ENCODE results near the gene STAG1.
"Not testable (repeated sequence)": the region's sequence is repeated elsewhere in the genome, so short reads cannot be mapped to it uniquely, and the experiment has no call there.

The STAG1 gene

DNA sequence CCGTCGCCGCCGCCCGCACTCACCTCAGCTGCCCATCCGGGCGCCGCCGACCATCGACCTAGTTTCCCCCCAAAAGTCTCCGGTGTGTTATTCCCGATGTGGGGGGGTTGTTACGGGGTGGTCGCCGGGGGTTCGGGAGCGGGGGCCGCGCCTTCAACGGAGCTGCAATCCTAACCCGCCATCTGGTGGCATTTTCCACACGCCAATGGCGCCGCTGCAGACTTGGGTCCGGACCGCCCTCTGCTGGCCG is at the start of gene STAG1:
STAG1 (minus strand) TSS at position 207 of the 250 bp plus-strand sequence. CDS start 121,480 bp downstream, outside the sequence.
- DNase-seq, result no peak

DNA sequence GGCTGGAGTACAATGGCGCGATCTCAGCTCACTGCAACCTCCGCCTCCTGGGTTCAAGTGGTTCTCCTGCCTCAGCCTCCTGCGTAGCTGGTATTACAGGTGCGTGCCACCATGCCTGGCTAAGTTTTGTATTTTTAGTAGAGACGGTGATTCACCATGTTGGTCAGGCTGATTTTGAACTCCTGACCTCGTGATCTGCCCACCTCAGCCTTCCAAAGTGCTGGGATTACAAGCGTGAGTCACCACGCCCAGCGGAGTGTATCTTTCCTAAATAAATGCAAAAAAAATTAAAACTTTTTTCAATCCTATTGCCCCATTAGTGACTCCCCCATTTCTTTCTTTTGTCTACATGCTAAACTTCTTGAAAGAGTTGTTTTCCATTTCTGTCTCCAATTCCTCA is 49.0 kb upstream of the STAG1 start:
- not testable (repeated sequence) for DNase-seq

DNA sequence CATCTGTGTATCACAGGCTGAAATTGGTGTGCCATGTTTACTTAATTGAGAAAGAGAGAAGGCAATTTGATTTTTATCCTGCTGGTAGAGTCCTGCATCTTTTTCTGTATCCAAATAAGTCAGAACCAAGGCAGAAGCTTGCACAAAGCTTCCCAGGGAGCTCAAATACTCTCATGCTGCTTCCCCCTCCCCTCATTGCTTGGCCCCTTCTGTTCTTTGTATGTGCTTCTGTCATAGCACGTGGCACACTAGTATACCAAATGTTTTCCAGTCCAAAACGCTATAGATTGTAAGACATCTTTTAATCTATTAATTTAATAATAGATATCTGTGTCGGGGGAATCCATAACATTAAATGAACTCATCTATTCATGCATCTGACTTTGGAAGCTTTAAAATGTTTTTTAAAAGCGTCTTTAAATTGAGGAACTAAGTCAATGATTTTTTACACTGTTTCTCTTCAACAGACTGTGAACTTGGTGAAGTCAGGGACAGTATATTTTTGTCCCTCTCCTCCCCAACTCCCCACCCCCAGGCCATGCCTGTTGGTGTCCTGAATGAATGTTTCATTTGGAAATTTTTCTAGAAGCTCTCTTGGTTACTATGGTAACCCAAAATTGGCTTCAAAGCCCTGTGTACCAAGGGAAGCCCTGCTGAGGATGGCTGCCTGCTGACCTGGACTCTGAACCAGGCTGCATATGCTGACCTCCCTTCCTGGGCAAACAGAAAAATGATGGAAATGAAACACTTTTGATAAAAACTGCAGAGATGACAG is 40.6 kb upstream of the STAG1 start:
- DNase-seq, result no peak

DNA sequence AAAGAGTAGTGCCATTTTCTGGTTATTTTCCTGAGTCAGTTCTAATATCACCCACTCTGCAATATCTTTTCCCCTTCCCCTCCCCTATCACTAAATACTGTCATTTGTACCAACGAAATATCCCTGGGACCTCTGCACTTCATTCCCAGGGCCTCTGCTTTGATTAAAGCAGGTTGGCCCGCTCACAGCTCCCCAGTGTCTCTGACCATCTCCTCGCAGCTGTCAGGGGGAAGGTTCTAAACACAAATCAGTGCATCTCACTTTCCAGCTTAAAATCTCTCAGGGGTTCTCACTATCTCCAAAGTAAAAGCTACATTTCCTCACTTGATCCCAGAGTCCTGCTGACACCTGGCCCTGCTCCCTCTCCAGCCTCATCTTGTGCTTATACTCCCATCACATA is 38.6 kb upstream of the STAG1 start:
- no peak for DNase-seq

DNA sequence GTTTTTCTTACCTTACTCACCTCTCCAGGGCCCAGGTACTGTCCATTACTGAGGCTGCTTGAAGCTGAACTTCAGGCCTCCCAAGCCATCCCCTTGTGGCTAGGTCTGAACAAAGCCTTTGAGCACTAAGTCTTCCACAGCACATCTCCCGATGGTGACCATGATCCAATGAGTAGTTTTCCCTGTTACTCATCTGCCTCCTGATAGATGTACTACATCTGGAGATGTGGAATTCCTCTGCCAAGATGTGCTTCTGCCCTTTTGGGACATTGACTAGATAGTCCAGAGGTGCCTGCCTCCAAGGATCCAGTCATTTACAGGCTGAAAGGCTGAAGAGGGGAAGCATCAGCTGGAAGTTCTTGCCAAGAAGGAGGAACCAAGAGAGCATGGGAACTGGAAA is 37.8 kb upstream of the STAG1 start:
- DNase-seq, result no peak

DNA sequence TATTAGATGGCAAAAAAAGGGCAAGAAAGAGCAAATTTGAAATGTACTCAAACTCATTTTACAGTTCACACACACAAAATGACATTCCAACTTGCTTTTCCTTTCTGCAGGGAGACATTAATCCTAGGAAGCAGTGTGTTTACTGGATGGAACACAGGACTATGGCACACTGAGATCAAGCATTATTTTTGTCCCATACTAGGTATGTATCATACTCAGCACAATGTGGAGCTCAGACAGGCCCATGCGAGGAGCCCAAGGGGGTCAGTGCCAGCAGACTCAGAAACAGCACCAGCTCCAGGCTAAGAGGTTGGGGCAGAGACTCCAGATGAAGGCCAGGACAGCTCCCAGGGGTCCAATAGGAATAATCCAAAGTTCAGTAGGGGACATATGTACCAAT is 36.0 kb upstream of the STAG1 start:
- DNase-seq, result no peak

DNA sequence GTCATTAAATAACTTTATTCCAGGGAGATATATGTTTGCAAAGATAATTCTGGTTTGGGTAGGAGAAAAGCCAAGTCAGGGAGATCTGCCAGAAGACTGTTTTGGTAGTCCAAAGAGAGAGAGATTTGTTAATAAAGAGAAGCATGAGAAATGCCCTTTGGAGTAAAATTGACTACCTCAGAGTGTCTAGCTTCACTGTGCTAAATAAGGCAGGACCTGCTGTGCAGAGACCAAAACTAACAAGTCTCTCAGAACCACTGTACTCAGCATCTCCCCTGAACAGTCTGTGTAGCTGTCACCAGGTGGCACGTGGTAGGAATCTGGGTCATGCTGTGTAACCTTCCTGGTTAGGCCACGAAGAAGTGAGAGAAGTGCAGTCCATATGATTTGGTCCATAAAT is 35.2 kb upstream of the STAG1 start:
- peak; percentile 21 for DNase-seq

DNA sequence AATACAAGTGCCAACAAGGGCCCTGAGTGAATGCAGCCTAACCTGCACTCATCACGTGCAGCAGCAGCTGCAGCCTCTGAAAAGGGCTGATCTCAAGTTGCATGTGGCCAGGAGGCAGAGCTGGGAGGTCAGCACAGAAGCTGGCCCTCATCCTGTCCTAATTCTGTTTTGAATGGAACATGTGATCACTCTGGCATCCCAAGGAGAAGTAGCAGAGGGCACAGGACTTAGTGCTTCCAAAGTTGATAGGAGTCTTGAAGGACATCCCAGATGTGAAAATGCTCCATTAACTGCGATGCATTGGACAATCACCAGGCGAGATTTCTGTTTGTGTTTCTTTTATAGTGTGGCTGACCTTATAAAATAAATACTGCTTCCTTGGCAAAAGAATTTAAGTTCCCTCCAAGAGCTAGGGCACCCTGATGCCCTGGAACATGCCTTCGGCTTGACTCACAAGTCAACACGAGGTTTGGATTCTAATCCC is 31.6 kb upstream of the STAG1 start:
- no peak for DNase-seq

DNA sequence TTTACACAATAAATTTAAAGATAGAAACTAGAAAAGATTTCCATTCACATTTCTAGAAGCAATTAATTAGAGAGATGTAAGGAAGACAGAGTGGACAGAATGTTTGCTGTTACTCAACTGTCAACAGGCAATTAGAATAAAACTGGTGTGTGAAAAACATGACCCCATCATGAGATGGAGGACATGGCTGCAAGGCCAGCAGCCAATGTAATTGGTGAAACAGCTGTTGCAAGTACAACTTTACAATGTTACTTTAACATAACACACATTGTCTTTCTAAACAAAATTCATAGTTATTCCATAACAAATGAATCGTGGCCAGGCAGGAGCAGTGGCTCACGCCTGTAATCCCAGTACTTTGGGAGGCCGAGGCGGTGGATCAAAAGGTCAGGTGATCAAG is 28.6 kb upstream of the STAG1 start:
- DNase-seq, result no peak

DNA sequence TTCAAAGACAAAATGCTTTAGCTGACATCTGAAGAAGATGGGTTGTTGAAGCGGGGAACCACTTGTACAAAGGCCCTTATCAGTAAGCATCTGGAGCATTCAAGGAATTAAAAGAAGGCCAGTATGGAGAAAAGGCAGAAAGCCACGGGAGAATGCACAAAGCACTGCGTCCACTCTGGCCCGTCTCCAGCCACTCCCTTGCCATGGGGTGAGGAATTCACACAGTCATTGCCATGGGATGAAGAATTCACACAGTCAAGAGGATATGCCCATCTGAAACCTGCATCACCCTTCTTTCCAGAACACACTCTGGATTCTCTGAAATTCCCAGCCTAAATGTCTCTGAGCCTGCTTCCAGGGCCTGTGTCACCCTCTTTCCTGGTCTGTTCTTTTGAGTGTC is 26.7 kb upstream of the STAG1 start:
- no peak for DNase-seq

DNA sequence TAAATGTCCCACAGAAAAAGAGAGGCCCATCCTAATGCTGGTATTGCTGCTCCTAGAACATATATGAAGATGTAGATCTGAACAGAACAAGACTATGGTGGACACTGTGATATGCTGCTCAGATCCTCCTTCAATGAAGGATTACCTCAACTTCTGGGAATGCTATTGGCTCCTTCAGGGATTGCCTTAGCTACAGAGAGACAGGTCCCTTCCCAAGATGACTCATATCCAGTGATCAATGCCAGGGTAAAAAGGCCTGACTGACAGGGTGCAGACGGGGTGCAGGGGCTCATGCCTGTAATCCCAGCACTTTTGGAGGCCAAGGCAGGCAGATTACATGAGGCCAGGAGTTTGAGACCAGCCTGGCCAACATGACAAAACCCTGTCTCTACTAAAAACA is 20.5 kb upstream of the STAG1 start:
- no peak for DNase-seq

DNA sequence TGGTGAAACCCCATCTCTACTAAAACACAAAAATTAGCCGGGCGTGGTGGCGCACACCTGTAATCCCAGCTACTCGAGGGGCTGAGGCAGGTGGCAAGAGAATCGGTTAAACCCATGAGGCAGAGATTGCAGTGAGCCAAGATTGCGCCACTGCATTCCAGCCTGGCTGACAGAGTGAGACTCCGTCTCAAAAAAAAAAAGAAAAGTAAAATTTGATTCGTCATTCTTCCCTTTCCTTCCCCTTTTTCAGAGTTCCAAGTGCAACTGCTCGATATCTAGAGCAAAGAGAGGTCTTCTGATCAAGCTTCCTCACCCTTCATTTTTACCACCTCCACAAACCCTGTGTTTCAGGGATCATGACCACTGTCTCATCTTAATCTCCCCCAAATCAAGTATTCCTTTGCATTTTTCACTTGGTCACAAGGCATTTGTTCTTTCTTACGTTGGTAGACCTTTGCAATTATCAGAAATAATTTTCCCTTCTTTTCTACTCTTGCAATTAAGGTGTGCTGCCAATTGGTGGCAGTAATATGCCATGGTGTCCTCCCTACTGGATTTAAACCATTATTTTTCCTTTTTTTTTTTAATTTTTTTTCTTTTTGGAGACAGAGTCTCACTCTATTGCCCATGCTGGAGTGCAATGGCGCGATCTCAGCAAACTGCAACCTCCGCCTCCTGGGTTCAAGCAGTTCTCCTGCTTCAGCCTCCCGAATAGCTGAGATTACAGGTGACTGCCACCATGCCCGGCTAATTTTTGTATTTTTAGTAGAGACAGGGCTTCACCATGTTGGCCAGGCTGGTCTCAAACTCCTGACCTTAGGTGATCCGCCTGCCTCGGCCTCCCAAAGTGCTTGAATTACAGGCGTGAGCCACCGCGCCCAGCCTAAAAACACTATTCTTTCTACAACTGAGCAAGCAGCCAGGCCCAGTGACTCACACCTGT is 6.3 kb upstream of the STAG1 start:
- not testable (repeated sequence) for DNase-seq

DNA sequence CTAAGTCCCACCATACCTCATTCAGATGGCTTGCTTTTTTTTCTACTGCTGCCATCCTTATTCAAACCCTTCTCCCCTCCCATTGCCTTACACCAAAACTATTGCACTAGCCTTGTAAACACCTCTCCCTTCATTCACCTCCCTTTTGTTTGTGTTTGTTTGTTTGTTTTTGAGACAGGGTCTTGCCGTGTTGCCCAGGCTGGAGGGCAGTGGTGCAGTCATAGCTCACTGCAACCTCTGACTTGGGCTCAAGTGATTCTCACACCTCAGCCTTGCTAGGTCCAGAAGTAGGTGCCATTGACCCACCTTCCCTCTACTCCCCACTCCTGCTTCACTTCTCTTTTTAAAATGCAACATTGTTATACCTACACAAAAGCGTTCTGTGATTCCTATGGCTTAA is 3.0 kb upstream of the STAG1 start:
- no peak for DNase-seq

DNA sequence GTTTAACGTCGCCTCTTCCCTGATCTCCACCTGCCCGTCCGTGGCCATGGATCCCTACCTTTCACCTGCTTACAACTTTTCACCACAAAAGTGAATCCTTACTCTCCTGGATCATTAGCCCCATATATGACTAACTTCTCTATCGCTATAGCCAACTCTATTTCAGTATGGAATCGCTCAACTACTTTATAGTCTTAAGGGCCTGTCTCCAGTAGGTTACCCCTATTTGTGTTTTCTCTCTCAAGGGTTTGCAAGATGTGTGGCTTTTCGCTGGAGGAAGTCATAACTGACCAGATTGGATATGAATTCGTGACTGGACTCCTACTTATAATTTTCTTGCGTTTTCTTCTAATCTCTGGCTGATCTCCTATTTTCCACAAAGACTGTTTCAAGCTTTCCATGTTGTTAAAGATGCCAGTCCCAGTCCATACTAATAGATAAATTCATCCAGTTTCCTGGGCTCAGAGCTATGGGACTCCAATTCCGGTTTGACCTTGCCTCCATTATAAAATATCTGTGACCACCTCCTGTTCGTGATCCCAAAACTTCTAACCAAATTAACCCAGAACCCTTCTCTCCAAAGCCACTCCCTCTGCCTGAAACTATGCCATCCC is 1.3 kb upstream of the STAG1 start:
- DNase-seq, result no peak

DNA sequence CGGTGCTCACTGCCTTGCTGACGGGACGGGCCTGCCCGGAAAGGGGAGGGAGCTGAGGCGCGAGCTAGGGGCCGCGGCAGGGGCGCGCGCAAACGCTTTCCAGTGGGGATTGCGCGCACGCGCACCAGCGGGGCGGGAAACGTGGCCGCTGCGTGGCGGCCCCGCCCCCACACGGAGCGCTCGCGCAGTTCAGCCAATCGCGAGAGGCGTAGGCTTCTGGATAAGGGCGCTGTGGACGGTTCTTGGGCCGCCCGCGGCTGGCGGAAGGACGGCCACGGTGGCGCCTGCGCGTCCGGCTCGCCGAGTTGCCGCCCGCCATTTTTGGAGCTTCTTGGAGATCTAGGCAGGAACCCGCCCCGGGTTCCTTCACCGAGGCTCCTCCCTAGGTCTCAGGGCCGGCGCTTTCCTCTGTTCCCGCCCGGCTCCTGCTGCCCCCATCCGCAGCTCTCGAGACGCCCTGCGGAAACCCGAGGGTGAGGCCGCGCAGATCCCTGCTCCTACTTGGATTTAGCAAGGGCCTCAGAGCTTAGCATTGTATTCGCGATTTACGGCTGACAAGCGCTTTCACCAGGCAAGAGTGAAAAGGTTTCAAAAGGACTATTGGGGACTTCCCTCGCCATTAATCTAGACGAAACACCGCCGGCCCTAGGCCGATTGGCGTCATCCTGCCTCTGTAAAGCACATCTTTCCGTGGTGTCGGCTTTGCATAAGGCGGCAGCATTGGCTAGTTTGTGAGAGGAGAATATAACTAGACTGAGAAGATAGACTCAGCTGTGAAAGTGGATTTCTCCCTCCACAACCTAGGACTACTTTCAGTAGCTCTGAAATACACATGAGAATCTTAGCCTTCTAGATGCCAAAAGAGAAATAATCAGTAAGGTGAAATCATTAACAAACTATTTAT is 496 bp upstream of the STAG1 start:
- peak; percentile 99 for DNase-seq

DNA sequence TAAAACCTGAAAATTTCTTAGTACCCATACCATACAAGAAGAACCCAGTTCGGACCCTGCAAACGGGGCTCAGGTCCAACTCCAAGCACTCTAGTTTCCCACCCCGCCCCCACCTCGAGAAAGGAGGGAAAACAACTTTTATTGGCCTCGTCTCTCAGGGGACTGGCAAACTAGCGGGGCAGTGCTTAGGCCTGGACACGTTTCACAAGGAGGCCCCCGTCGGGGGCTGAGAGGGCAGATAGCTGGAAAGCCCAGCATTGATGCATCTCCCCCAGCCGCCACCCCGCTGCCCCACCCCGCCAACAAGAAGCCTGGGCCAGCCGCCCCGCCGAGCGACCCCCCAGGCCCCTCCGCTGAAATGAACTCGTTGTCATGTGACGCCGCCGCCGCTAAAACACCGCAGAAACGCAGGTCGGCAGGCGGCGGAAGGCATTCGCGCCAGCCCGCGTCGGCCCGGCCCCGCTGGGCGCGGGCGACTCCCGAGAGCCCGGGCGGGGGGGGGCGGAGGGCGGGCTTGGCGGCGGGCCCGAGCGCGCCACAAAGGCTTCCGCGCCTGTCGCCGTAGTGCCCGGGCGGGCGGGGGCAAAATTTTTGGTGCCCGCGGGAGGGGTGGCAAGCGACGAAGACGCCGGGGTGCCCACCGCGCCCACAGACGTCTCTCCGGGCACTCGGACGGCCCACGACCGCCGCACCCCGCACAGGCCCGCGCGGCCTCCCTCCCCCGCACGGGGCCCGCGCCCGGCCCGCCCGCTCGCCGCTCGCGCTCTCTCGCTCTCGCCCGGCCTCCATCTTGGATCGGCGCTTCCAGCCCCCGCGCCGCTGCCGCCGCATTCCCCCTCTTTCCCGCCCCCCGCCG is 634 bp downstream of the STAG1 start:
- DNase-seq, result peak; percentile 68

DNA sequence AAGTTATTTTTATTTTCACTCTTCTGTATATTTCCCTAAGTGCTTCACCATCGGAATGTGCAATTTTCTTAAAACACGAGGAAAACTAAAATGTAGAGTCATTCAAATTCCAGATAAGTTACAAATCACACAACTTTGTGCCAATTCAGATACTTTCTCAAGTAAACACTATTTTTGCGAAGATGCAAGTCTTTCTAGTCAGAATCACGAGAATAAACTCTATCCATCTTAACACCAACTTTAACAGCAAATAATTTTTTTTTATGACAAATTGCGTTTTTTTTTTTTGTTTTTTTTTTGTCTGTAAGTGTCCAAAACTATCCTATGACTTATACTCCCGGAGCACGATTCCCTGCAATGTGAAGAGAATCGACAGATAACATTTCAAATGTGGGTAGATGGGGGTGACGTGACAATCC is 1.3 kb downstream of the STAG1 start:
- DNase-seq, result no peak

DNA sequence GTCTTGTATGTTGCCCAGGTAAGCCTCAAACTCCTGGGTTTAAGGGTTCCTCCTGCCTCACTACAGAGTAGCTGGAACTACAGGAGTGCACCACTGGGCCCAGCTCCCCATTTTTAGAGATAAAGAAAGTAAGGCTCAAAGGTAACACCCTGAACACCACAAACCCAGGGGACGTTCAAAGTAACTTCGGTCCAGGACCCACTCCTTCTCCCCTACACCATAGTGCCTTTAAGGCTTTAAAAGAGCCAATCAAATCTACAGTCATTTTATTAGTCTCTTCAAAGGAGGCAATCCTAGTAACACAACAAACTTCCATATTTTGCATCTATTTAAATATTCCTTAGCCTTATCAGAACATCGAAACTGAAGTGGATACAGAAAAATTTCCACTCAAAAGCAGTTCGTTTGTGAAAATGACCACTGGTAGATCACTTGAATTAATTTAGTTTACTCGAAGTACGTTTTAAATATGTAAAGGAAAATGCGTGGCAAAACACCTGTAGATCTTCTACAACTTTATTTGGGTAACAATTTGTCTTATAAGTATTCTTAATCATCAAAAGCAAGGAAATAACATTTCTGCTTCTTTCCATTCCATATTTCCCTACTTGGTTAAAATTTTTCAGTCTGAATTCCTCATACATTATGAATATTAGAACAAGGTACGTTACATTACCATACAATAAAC is 1.8 kb downstream of the STAG1 start:
- DNase-seq, result no peak

DNA sequence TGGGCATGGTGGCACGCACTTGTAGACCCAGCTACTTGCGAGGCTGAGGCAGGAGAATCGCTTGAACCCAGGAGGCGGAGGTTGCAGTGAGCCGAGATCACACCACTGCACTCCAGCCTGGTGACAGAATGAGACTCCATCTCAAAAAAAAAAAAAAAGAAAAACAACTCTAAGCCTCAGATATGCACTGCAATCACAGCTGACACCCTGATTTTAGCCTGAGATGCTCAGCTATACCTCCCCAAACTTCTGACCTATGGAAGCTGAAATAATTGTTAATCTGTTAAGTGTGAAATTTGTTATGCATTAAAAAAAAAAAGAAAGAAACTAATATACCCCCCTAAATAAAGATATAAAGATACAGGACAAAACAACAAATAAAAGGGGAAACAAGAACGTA is 2.6 kb downstream of the STAG1 start:
- not testable (repeated sequence) for DNase-seq

DNA sequence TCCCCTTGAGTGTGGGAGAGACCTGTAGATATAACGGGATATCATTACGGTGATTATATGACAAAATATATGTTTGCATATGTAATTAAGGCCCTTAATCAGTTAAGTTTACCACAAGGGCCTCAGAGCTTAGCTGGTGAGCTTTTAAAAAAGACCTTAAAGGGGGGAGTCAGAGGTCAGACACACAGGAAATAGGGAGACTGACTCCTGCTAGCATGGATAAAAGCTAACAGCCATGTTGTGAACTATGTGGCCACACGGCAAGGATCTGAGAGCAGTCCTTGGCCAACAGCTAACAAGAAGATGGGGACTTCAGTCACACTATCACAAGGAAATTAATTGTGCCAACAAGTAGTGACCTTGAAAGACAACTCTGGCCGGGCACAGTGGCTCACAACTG is 3.1 kb downstream of the STAG1 start:
- no peak for DNase-seq

DNA sequence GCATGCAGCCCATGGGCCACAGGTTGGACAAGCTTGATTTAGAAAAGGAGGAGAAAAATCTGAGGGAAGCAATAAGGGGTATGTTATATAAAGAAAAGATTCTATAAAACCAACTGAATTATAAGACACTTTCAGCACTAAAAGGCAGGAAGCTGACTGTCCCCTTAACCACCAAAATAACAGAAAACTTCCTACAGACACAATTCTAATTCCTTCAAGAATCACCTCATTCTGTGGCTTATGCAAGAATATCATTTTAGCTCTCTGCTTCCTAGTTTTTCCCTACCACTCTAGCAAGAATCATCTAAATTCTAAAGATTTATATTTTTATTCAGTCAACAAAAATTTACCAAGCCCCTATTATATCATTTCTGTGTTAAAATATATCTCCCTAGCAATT is 6.3 kb downstream of the STAG1 start:
- no peak for DNase-seq
